ENCODE data around the gene KRTAP10-2.

DNA sequence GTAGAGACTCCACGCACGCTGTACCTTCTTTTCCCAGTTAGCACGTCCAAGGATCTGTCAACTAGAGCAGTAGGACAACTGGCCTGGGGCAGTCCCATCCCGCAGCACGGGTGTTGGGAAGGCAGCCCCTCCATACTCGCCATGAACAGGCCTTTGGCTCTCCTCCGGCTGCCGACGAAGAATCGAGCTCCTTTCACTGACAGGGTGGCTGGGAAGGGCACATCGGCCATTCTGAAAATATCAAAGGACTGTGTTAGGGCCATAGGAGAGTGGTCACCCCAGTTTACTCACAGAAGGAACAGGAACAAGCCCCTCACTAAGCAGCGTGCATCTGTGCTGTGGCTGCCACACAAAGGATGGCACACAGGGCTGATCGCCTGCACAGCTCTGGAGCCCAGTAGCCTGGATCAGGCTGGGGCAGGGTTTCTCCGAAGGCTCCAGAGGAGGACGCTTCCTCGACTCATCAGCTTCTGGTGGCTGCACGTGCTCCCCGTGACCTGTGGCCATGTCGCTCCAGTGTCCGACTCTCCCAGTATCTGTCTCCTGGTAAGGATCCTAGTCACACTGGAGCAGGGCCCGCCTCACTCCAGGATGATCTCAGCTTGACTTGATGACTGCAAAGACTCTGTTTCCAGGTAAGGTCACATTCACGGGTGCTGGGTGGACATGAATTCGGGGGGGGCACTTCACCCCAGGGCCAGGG, 20.3 kb downstream of the KRTAP10-2 start:
- TF ChIP-seq POLR2A (IDR thresholded peaks at IDR 0.05; ENCODE audit: borderline replicate concordance, extremely low read depth, insufficient read depth, insufficient read length) = no peak
- TF ChIP-seq, protein P1, sequence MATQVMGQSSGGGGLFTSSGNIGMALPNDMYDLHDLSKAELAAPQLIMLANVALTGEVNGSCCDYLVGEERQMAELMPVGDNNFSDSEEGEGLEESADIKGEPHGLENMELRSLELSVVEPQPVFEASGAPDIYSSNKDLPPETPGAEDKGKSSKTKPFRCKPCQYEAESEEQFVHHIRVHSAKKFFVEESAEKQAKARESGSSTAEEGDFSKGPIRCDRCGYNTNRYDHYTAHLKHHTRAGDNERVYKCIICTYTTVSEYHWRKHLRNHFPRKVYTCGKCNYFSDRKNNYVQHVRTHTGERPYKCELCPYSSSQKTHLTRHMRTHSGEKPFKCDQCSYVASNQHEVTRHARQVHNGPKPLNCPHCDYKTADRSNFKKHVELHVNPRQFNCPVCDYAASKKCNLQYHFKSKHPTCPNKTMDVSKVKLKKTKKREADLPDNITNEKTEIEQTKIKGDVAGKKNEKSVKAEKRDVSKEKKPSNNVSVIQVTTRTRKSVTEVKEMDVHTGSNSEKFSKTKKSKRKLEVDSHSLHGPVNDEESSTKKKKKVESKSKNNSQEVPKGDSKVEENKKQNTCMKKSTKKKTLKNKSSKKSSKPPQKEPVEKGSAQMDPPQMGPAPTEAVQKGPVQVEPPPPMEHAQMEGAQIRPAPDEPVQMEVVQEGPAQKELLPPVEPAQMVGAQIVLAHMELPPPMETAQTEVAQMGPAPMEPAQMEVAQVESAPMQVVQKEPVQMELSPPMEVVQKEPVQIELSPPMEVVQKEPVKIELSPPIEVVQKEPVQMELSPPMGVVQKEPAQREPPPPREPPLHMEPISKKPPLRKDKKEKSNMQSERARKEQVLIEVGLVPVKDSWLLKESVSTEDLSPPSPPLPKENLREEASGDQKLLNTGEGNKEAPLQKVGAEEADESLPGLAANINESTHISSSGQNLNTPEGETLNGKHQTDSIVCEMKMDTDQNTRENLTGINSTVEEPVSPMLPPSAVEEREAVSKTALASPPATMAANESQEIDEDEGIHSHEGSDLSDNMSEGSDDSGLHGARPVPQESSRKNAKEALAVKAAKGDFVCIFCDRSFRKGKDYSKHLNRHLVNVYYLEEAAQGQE (IDR thresholded peaks at IDR 0.05; ENCODE audit: low read depth) = no peak
- TF ChIP-seq SP1 (IDR thresholded peaks at IDR 0.05; ENCODE audit: low read depth) = no peak
- TF ChIP-seq EZH2 (IDR thresholded peaks at IDR 0.05) = no peak
- TF ChIP-seq, protein P2, sequence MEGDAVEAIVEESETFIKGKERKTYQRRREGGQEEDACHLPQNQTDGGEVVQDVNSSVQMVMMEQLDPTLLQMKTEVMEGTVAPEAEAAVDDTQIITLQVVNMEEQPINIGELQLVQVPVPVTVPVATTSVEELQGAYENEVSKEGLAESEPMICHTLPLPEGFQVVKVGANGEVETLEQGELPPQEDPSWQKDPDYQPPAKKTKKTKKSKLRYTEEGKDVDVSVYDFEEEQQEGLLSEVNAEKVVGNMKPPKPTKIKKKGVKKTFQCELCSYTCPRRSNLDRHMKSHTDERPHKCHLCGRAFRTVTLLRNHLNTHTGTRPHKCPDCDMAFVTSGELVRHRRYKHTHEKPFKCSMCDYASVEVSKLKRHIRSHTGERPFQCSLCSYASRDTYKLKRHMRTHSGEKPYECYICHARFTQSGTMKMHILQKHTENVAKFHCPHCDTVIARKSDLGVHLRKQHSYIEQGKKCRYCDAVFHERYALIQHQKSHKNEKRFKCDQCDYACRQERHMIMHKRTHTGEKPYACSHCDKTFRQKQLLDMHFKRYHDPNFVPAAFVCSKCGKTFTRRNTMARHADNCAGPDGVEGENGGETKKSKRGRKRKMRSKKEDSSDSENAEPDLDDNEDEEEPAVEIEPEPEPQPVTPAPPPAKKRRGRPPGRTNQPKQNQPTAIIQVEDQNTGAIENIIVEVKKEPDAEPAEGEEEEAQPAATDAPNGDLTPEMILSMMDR (IDR thresholded peaks at IDR 0.05 in 2 of 3, conservative IDR thresholded peaks at IDR 0.05 in 1 of 3; ENCODE audit: borderline replicate concordance in 1 of 3, insufficient read depth in 1 of 3, low read depth in 2 of 3, low read length in 2 of 3) = no peak
- TF ChIP-seq, protein P3, sequence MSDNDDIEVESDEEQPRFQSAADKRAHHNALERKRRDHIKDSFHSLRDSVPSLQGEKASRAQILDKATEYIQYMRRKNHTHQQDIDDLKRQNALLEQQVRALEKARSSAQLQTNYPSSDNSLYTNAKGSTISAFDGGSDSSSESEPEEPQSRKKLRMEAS (IDR thresholded peaks at IDR 0.05) = no peak
- no peak for TF ChIP-seq JUND (IDR thresholded peaks at IDR 0.05)
- no peak for TF ChIP-seq ELF1 (IDR thresholded peaks at IDR 0.05; ENCODE audit: borderline replicate concordance, low read depth)

Data from HCT116 (cell line).